B cell (primary cell): ENCODE measurements around the gene ZFC3H1. TPM values are rescaled to one million over a fixed set of nuclear protein-coding genes. Genes with fewer than 3 reads are reported as not detected.

Experiments used
- ATAC-seq: fragments of 200-7000 bp; cut with Tn5 transposase; one replicate; pipeline ENCODE4 v1.10.0; 2021; ENCODE audit warnings: low read depth, mild to moderate bottlenecking, moderate number of reproducible peaks, moderate library complexity
- CTCF ChIA-PET: fragments of 350-600 bp; sonication (Branson Sonifier 250); formaldehyde crosslinking; loops from one replicate; lab custom pipeline; 2021; ENCODE audit warnings: antibody characterized with exemption, inconsistent platforms; lab: Charles Lee
- POLR2A ChIA-PET: fragments of 350-600 bp; sonication (Branson Sonifier 250); formaldehyde crosslinking; loops from one replicate; lab custom pipeline; 2021; ENCODE audit warnings: antibody characterized with exemption; lab: Charles Lee
- DNase-seq: peaks from one replicate; pipeline ENCODE4 v3.0.0; 2013
- H2AFZ ChIP-seq: 2 replicates; pipeline ENCODE4 v1.6.1; 2012; ENCODE audit warnings: mild to moderate bottlenecking, low read depth, low read length; ENCODE audit not compliant: insufficient read depth, poor library complexity, severe bottlenecking
- H3K27ac ChIP-seq, 2 donors: 1 replicate in 1 of 2; 2 replicates in 1 of 2; pipeline ENCODE4 v1.5.1; 2012 to 2013; ENCODE audit warnings: low read length in 2 of 2, mild to moderate bottlenecking in 2 of 2, moderate library complexity in 1 of 2
- H3K27me3 ChIP-seq, 4 experiments: fragments of 200-600 bp in 1 of 4; sonication (generic) in 1 of 4; replicated peaks in 1 of 4; 1 replicate in 2 of 4; 2 replicates in 2 of 4; pipeline versions ENCODE4 v1.6.1 to v1.7.0; 2013 to 2016; ENCODE audit warnings: low read length in 3 of 4, mild to moderate bottlenecking in 2 of 4, mixed read lengths in 1 of 4, moderate library complexity in 1 of 4; ENCODE audit not compliant: insufficient read depth in 4 of 4, control insufficient read depth in 3 of 4; ENCODE audit errors: control extremely low read depth in 1 of 4
- H3K36me3 ChIP-seq, 2 experiments: replicated peaks in 1 of 2; 1 replicate in 1 of 2; 2 replicates in 1 of 2; pipeline versions ENCODE4 v1.6.1 to v1.7.1; 2013; ENCODE audit warnings: low read length in 1 of 2; ENCODE audit not compliant: insufficient read depth in 2 of 2, control insufficient read depth in 1 of 2; ENCODE audit errors: control extremely low read depth in 1 of 2, extremely low read depth in 1 of 2
- H3K4me1 ChIP-seq, 2 donors: fragments of 200-600 bp in 1 of 2; sonication (generic) in 1 of 2; 1 replicate in 1 of 2; 2 replicates in 1 of 2; pipeline versions ENCODE4 v1.5.1 to v1.6.1; 2013 to 2017; ENCODE audit warnings: low read length in 2 of 2; ENCODE audit not compliant: control insufficient read depth in 2 of 2, insufficient read depth in 2 of 2
- H3K4me2 ChIP-seq: replicated peaks from 2 replicates; pipeline ENCODE3; 2012; ENCODE audit warnings: mild to moderate bottlenecking, low read depth, low read length; ENCODE audit not compliant: poor library complexity, severe bottlenecking
- H3K4me3 ChIP-seq, 5 experiments: fragments of 200-600 bp in 1 of 5; sonication (generic) in 1 of 5; 1 replicate in 3 of 5; 2 replicates in 2 of 5; pipeline versions ENCODE4 v1.5.1 to v1.7.0; 2011 to 2016; ENCODE audit warnings: low read length in 4 of 5, mild to moderate bottlenecking in 4 of 5, low read depth in 2 of 5, control low read depth in 1 of 5, moderate library complexity in 1 of 5; ENCODE audit not compliant: insufficient read depth in 1 of 5; ENCODE audit errors: control extremely low read depth in 1 of 5, extremely low read depth in 1 of 5
- H3K79me2 ChIP-seq: fragments of 200-600 bp; sonication (generic); one replicate; pipeline ENCODE4 v1.6.0; 2016; ENCODE audit warnings: low read length; ENCODE audit not compliant: control insufficient read depth, insufficient read depth
- H3K9ac ChIP-seq: fragments of 200-600 bp; sonication (generic); 2 replicates; pipeline ENCODE4 v1.6.1; 2017; ENCODE audit warnings: mild to moderate bottlenecking, low read length, moderate library complexity
- H3K9me3 ChIP-seq, 3 donors: one replicate each; pipeline versions ENCODE4 v1.6.1 to v1.7.1; 2013; ENCODE audit warnings: low read length in 2 of 3; ENCODE audit not compliant: control insufficient read depth in 2 of 3, insufficient read depth in 1 of 3; ENCODE audit errors: control extremely low read depth in 1 of 3
- H4K20me1 ChIP-seq: 2 replicates; pipeline ENCODE4 v1.6.0; 2012; ENCODE audit warnings: mild to moderate bottlenecking, low read length; ENCODE audit not compliant: insufficient read depth, control insufficient read depth, poor library complexity, severe bottlenecking
- H3K27ac Mint-ChIP-seq: one replicate; pipeline ENCODE4 v1.8.0; 2021; ENCODE audit warnings: mixed read lengths
- H3K27me3 Mint-ChIP-seq: one replicate; pipeline ENCODE4 v1.8.0; 2021; ENCODE audit warnings: mixed read lengths
- H3K4me1 Mint-ChIP-seq: one replicate; pipeline ENCODE4 v1.8.0; 2021; ENCODE audit warnings: mixed read lengths
- H3K4me3 Mint-ChIP-seq: one replicate; pipeline ENCODE4 v1.8.0; 2021; ENCODE audit warnings: mixed read lengths
- H3K9me3 Mint-ChIP-seq: one replicate; pipeline ENCODE4 v1.8.0; 2022; ENCODE audit warnings: mixed read lengths; ENCODE audit not compliant: insufficient read depth
- CTCF ChIP-seq: fragments of 200-600 bp; IDR thresholded peaks from one replicate; pipeline ENCODE4 v1.8.0; 2022; ENCODE audit warnings: antibody characterized with exemption, mild to moderate bottlenecking
- EZH2 ChIP-seq: IDR thresholded peaks from 2 replicates; pipeline ENCODE4 v1.6.1; 2012; ENCODE audit warnings: borderline replicate concordance, low read depth, mild to moderate bottlenecking, moderate library complexity, low read length; ENCODE audit not compliant: insufficient read depth, poor library complexity, severe bottlenecking
- WGBS: methylation state at CpG from one replicate; pipeline ENCODE4 v1.1.5; 2013; ENCODE audit warnings: missing lambda C conversion rate; ENCODE audit not compliant: insufficient coverage; 5-methylcytosine and 5-hydroxymethylcytosine counted together
- intact Hi-C: fragments of 100-400 bp; cut with micrococcal nuclease; formaldehyde crosslinking; loops from one replicate; pipeline ENCODE4 v1.10.0; 2022
- polyA plus RNA-seq: library from polyadenylated mRNA; depleted of rRNA; stranded (reverse); fragments of >200 nt; gene quantifications from 2 replicates; pipeline ENCODE4 v1.2.3, GENCODE V29; 2012
- total RNA-seq, 2 donors: library from RNA; stranded (reverse); fragments of 120-200 nt in 1 of 2; gene quantifications; 1 replicate in 1 of 2; 2 replicates in 1 of 2; pipeline versions ENCODE4 v1.2.3 to v1.2.4, GENCODE V29; 2013 to 2022

Gene ZFC3H1
- total and polyA plus RNA-seq, 2 donors (not counting 1 experiment from before 2014, with no cell fraction given), result 55.9 to 141 TPM

GRCh38 chr12:71662849-71663560 is 643 bp downstream of the ZFC3H1 start:
- peak overlapping the region; percentile 93 to 97 for H3K27ac ChIP-seq
- H3K9ac ChIP-seq, result peak overlapping the region; percentile 83
- peaks cover 79% of the 10 kb centered on the region for H3K79me2 ChIP-seq
- DNase-seq, result peak; percentile 84
- peak overlapping the region; percentile 79 for H2AFZ ChIP-seq
- H3K9me3 Mint-ChIP-seq, result no peaks in the 10 kb centered on the region
- peak overlapping the region; percentile 82 to 97 (median 88) for H3K4me3 ChIP-seq
- no peaks in the 10 kb centered on the region for H3K27me3 ChIP-seq
- no peaks in the 10 kb centered on the region for H3K27me3 Mint-ChIP-seq
- peak overlapping the region; percentile 96 for H3K4me3 Mint-ChIP-seq
- WGBS, result under 1% methylated on average over 53 of the region's 53 CpGs
- H3K36me3 ChIP-seq, result peaks cover 8 to 21% of the 10 kb centered on the region in 2 experiments
- H3K27ac Mint-ChIP-seq, result peak overlapping the region; percentile 100
- H4K20me1 ChIP-seq, result peaks cover 30% of the 10 kb centered on the region
- no peaks in the 10 kb centered on the region for H3K9me3 ChIP-seq
- ATAC-seq, result peak; percentile 9
- H3K4me1 Mint-ChIP-seq, result peaks cover 56% of the 10 kb centered on the region
- H3K4me1 ChIP-seq, result peaks cover 28% of the 10 kb centered on the region in 2 donors
- ChIA-PET POLR2A (interaction anchor here (0.6 to 2.7 kb wide), 7 partner anchors 23 to 126 kb away, joined by 3 to 95 read pairs (median 6); partner anchors contain the start of genes RAB21 and TMEM19), CTCF (interaction anchor here (0.5 to 11.6 kb wide), 13 partner anchors 12 to 177 kb away, joined by 3 to 116 read pairs (median 4); partner anchors contain the start of genes RAB21 and TMEM19)
- H3K4me2 ChIP-seq, result peak overlapping the region; percentile 73
- no peak for TF ChIP-seq EZH2
- intact Hi-C loops, result loop anchor here (1.0 to 10.0 kb wide), 6 partner anchors 26 to 1420 kb away; partner anchors contain the start of genes CNOT2 and RAB21

- no peak overlapping the region for H3K27ac Mint-ChIP-seq
- no peaks in the 10 kb centered on the region for H3K9me3 ChIP-seq
- no peaks in the 10 kb centered on the region for H3K9me3 Mint-ChIP-seq
- H3K4me2 ChIP-seq, result peak overlapping the region; percentile 73
- H3K4me1 Mint-ChIP-seq, result peaks cover 54% of the 10 kb centered on the region
- peaks cover 33% of the 10 kb centered on the region for H4K20me1 ChIP-seq
- H3K4me1 ChIP-seq, result peaks cover 28% of the 10 kb centered on the region in 2 donors
- intact Hi-C loops, result loop anchor here (2.0 to 10.0 kb wide), 4 partner anchors 25 to 1419 kb away; partner anchors contain the start of gene CNOT2
- TF ChIP-seq EZH2, result no peak
- TF ChIP-seq CTCF, result no peak
- H3K27ac ChIP-seq, result peak overlapping the region; percentile 93 to 97
- H3K27me3 ChIP-seq, result no peaks in the 10 kb centered on the region
- no peak overlapping the region for H2AFZ ChIP-seq
- no peaks in the 10 kb centered on the region for H3K27me3 Mint-ChIP-seq
- H3K9ac ChIP-seq, result peak overlapping the region; percentile 83
- peak overlapping the region; percentile 96 for H3K4me3 Mint-ChIP-seq
- POLR2A ChIA-PET, result interaction anchor here (1.4 to 2.7 kb wide), 2 partner anchors 24 to 94 kb away, joined by 3 to 95 read pairs; partner anchors contain the start of gene TMEM19
- no CpG with 5 or more reads among the region's 8 CpGs for WGBS
- CTCF ChIA-PET, result interaction anchor here (0.9 to 11.6 kb wide), 5 partner anchors 16 to 247 kb away, joined by 3 to 116 read pairs (median 13); no protein-coding TSS in a partner anchor
- ATAC-seq, result no peak
- H3K79me2 ChIP-seq, result peaks cover 78% of the 10 kb centered on the region
- no peak for DNase-seq
- H3K36me3 ChIP-seq, result peaks cover 10 to 26% of the 10 kb centered on the region in 2 experiments
- peak overlapping the region; percentile 82 to 97 (median 88) for H3K4me3 ChIP-seq
Observed at GRCh38 chr12:71661977-71662530, 1.6 kb downstream of the ZFC3H1 start.
